ENCODE results near the gene PDE4D. TPM values are rescaled to one million over a fixed set of nuclear protein-coding genes. Genes with fewer than 3 reads are reported as not detected.

PDE4D gene
- total and polyA plus RNA-seq, 8 donors, result 1.5 to 7.1 (median 3.1) TPM

DNA sequence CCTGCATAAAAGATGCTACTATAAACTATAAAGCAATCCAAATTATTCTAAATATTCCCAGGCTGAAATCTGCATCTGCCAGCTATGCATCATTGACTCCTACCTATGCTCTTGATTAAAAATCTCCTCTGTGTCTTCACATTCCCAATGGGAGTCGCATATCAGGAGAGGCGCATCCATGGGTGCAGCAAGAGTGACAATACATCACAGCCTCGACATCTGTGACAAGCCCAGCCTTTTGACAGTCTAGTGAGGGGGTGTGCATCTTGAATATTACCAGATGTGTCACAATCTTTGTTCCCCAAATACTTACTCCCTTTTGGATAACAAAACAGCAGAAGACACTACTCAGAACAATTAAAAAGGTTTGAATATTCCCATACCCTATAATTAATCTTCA, 171.8 kb downstream of the PDE4D start:
- Histone ChIP-seq H3K27me3 (no peaks in the 10 kb centered on the region), H3K4me3 (no peak overlapping the region), H3K36me3 (no peaks in the 10 kb centered on the region), H3K9me3 (no peaks in the 10 kb centered on the region), H3K4me1 (no peaks in the 10 kb centered on the region), H3K27ac (no peak overlapping the region)
- DNase-seq (no peak), FAIRE-seq (no peak), ATAC-seq (no peak)
- TF ChIP-seq, protein P1, sequence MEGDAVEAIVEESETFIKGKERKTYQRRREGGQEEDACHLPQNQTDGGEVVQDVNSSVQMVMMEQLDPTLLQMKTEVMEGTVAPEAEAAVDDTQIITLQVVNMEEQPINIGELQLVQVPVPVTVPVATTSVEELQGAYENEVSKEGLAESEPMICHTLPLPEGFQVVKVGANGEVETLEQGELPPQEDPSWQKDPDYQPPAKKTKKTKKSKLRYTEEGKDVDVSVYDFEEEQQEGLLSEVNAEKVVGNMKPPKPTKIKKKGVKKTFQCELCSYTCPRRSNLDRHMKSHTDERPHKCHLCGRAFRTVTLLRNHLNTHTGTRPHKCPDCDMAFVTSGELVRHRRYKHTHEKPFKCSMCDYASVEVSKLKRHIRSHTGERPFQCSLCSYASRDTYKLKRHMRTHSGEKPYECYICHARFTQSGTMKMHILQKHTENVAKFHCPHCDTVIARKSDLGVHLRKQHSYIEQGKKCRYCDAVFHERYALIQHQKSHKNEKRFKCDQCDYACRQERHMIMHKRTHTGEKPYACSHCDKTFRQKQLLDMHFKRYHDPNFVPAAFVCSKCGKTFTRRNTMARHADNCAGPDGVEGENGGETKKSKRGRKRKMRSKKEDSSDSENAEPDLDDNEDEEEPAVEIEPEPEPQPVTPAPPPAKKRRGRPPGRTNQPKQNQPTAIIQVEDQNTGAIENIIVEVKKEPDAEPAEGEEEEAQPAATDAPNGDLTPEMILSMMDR (IDR thresholded peaks at IDR 0.05), result no peak
- intact Hi-C loops (cut with DNase I), result no loop called here
- 72 to 85% methylated on average over 3 of the region's 3 CpGs for WGBS, 2 donors

DNA sequence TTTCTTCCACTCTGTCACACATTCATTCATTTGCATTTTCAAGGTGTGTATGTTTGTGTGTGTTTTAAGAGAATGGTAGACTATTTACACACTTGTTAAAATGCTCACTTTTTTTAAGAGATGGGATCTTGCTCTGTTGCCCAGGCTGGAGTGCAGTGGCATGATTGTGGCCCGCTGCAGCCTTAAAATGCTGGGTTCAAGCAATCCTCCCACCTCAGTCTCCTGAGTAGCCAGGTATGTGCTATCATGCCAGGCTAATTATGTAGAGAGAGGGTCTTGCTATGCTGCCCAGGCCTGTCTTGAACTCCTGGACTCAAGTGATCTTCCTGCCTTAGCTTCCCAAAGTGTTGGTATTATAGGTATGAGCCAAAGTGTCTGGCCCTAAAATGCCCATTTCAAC, 173.5 kb downstream of the PDE4D start:
- no peak for DNase-seq
- no peak overlapping the region for H3K27ac ChIP-seq
- TF ChIP-seq, protein P1 (IDR thresholded peaks at IDR 0.05), result no peak

DNA sequence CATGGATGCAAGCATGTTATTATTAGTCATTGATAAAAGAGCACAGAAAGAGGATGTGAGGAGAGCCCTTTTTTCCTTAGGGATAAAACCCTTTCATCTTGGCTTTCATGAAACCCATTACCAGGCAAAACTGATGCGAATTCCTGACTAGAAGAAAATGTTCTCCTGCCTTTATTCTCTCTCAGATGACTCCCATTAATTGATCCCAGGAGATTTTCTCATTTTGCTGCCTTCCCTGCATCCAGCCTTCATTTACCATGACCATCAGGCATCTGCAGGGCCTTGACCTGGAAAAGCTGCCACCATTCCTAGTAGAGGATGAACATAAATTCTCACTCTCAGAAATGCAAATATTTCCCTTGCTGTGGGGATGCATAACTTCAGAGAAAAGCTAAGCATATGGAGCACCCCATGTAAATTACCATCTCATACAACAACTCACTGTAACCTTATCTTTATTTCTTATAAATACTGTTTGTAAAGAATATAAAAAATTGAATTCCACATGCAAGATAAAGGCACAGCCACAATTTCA, 176.5 kb downstream of the PDE4D start:
- 68 to 92% methylated on average over 1 of the region's 1 CpG for WGBS, 2 donors
- H3K27me3 ChIP-seq, result no peaks in the 10 kb centered on the region
- H3K27ac ChIP-seq, result no peak overlapping the region
- H3K4me3 ChIP-seq, result no peak overlapping the region
- TF ChIP-seq, protein P1 (IDR thresholded peaks at IDR 0.05), result no peak
- no peaks in the 10 kb centered on the region for H3K4me1 ChIP-seq
- H3K36me3 ChIP-seq, result no peaks in the 10 kb centered on the region
- intact Hi-C loops (cut with DNase I), result no loop called here
- no peaks in the 10 kb centered on the region for H3K9me3 ChIP-seq
- DNase-seq (no peak), FAIRE-seq (no peak), ATAC-seq (no peak)

More for the DNA sequence above, 173.5 kb downstream of the PDE4D start:
- intact Hi-C loops (cut with DNase I), result no loop called here
- no peaks in the 10 kb centered on the region for H3K27me3 ChIP-seq
- no peak overlapping the region for H3K4me3 ChIP-seq
- 92 to 100% methylated on average over 1 of the region's 1 CpG for WGBS, 2 donors
- H3K36me3 ChIP-seq, result no peaks in the 10 kb centered on the region
- H3K9me3 ChIP-seq, result no peaks in the 10 kb centered on the region
- no peaks in the 10 kb centered on the region for H3K4me1 ChIP-seq
- ATAC-seq, result no peak
- FAIRE-seq, result no peak

DNA sequence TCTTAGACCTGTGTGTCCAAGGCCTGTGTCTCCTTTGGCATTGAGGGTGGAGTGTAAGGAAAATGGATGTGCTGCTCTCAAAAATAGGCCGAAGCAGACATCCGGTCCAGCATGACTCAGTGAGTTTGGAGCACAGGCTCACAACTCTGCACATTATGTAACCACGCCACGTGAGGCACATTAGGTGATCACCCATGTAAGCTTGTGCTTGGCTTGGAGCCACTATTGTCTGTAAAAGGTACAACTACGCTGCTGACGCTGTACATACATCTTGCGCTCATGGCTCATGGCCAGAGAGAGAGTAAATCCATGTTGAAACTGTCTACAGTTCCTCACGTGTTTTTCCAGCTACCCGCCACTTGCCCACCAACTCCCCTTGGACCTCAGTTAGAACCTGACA, 177.5 kb downstream of the PDE4D start:
- no peak for FAIRE-seq

DNA sequence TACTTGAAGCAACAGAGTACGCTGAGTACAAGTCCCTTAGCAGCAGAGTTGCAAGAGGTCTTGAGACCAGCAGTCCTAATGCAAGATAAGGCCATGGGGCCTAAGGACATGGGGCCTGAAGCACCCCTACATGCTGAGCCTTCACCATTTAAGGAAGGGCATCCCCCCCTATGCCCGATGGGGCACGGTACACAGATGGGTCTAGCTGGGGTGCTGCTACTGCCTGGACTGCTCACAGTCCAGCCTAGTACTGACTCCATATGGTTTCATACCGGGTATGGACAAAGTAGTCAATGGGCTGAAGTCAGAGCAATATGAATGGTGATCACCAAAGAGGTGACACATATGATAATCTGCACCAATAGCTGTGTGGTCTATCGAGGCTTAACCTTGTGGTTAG, 178.3 kb downstream of the PDE4D start:
- Histone ChIP-seq H3K27ac (no peak overlapping the region), H3K36me3 (no peaks in the 10 kb centered on the region), H3K4me3 (no peak overlapping the region), H3K9me3 (no peaks in the 10 kb centered on the region), H3K27me3 (no peaks in the 10 kb centered on the region), H3K4me1 (no peaks in the 10 kb centered on the region)
- intact Hi-C loops (cut with DNase I), result no loop called here
- TF ChIP-seq, protein P1 (IDR thresholded peaks at IDR 0.05), result no peak
- FAIRE-seq (no peak), ATAC-seq (no peak), DNase-seq (no peak)
- 90 to 94% methylated on average over 5 of the region's 5 CpGs for WGBS, 2 donors

More for the DNA sequence above, 177.5 kb downstream of the PDE4D start:
- no peak for DNase-seq
- Histone ChIP-seq H3K9me3 (no peaks in the 10 kb centered on the region), H3K4me3 (no peak overlapping the region), H3K27me3 (no peaks in the 10 kb centered on the region), H3K36me3 (no peaks in the 10 kb centered on the region), H3K27ac (no peak overlapping the region), H3K4me1 (no peaks in the 10 kb centered on the region)
- TF ChIP-seq, protein P1 (IDR thresholded peaks at IDR 0.05), result no peak
- intact Hi-C loops (cut with DNase I), result no loop called here
- no peak for ATAC-seq
- 89 to 91% methylated on average over 9 of the region's 9 CpGs for WGBS, 2 donors

All from pancreas (tissue), 10 donors.